Activated CD8-positive, alpha-beta memory T cell treated with anti-CD3 and anti-CD28 coated beads, Interleukin-2, amount 50 U/mL, for 1 hour (primary cell): ENCODE data around the gene PRCC.
A peak's percentile ranks its signal among the peaks of the same experiment; 100 is the strongest.

Experiments
- DNase-seq: peaks from one replicate; pipeline ENCODE4 v3.0.0-alpha.2; 2020; ENCODE audit errors: extremely low read depth

Gene PRCC

GRCh38 chr1:156813750-156814570 is 46.6 kb downstream of the PRCC start:
- peak; percentile 57 for DNase-seq

- no peak for DNase-seq
These were observed 47.4 kb downstream of the PRCC start for GRCh38 chr1:156814571-156815260.

DNA sequence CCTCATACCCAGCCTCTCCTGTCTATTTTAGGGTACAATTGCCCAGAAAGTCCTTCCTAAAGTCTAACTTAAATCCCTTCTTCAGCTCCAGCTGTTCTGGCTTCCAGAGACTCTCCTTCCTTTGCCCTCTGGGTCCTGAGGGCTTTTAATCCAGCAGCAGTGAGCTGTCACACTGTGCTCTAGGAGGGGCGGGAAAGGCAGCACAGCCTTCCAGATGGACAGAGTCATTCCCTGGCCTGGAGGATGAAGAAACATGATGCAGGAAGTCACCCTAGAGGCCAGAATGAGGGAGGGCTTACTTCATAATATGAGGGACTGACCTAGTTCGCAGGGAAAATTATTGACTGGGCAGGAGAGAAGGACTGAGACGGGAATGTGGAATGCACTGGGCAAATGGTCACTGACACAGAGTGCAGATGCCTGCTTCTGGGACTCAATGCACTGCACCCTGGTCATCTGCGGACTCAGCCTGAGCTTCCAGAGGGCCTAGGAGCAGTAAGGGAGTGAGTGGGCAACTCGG is 48.0 kb downstream of the PRCC start:
- DNase-seq = no peak

DNA sequence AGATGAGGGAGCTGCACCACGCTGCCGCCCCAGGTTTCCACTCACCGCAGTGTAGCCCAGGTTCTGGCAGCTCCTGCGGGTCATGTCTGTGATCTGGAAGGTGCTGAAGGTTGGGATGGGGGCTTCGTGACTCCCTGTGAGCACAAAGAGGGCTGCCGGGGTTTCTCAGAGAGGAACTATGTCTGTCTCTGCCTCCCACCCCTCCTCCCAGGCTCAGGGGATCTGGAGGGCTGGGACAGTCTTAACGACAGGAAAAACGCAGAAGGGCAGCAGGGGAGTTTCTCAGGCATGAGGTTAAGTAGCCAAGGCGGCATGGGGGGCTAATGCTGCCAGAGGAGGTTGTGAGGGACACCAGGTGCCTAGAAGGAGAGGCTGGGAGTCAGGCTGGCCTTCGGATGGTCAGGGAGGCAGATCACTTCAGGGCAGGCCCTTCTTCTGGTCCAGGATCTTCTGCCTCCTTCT is 48.7 kb downstream of the PRCC start:
- DNase-seq = no peak

- DNase-seq = peak; percentile 99
These were observed 49.4 kb downstream of the PRCC start, which contains the start of gene SH2D2A for GRCh38 chr1:156816561-156817328. Gene SH2D2A, minus strand, starts transcription at chr1:156816848. Its CDS starts 140 bp downstream, at chr1:156816708.

GRCh38 chr1:156821801-156822200 is 54.5 kb downstream of the PRCC start:
- DNase-seq = no peak

DNA sequence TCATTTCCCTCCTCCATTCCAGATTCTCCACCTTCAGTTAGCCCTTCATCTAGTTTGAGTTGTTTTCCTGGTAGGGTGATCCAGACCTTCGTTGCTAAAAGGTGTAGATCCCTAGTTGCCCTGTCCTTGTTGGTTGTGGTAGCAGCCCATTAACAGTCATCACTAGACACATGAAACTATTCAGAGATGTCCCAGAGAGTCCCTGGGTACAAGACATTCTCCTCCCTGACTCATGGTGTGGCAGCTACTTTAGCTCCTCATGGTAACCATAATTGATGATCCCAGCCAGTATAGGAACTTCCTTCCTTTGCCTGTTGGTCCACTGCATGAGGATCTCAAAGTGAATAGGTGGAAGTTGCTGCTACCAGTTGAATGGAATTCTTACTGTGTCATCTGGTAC is 55.3 kb downstream of the PRCC start:
- no peak for DNase-seq

- no peak for DNase-seq
These were observed 56.0 kb downstream of the PRCC start for GRCh38 chr1:156823210-156823790.

- DNase-seq = no peak
These were observed 59.3 kb downstream of the PRCC start for GRCh38 chr1:156826630-156827029.

DNA sequence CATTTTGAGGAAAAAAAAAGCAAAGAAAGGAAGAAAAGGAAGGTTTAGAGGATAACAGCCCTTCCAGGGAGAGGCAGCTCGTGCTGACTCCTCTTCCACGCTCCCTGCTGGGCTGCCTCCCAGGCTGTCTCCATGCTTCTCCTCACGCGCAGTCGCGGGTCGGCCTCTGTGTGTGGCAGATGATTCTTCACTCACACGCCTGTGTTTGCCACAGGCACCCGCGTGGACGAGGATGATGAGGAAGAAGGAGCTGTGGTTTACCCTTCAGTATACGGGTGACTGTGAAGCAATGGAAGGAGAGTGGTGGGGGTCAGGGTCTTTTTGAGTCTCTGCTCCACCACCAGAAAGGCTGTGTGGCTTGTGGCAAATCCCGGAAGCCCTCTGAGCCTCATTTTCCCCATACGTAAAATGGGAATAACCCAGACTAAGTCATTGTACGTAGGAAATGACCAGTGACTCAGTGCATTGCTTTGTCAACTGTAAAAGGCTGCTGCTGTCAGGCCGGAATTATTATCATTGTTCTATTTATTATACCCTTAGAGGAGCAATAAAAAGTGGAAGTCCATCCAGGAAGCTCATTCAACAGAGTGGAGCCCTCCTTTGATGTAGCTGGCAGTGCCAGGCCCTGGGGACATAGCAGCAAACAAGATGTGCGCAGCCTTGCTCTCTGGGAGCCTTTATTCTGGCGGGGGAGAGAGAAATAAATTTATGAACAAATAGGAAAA is 61.2 kb downstream of the PRCC start:
- DNase-seq = no peak

GRCh38 chr1:156832434-156832833 is 65.1 kb downstream of the PRCC start:
- no peak for DNase-seq

GRCh38 chr1:156833603-156834002 is 66.3 kb downstream of the PRCC start:
- no peak for DNase-seq

DNA sequence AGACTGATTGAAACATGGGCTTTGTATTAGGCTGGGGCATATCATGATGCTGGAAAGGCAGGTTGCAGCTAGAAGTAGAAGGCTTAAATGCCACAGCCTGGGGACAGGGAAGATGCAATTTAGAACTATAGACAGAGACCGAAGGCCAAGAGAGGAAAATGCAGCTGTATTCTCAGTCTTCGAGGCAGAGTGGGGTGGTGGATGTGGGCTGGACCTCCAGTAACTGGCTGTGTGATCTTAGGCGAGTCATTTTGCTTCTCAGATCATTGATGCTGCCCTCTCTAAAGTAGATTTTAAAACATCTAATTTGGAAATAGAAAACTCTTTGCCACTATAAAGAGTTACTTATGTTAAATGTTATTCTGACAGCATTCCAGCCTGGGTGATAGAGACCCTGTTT is 67.0 kb downstream of the PRCC start:
- DNase-seq = no peak

DNA sequence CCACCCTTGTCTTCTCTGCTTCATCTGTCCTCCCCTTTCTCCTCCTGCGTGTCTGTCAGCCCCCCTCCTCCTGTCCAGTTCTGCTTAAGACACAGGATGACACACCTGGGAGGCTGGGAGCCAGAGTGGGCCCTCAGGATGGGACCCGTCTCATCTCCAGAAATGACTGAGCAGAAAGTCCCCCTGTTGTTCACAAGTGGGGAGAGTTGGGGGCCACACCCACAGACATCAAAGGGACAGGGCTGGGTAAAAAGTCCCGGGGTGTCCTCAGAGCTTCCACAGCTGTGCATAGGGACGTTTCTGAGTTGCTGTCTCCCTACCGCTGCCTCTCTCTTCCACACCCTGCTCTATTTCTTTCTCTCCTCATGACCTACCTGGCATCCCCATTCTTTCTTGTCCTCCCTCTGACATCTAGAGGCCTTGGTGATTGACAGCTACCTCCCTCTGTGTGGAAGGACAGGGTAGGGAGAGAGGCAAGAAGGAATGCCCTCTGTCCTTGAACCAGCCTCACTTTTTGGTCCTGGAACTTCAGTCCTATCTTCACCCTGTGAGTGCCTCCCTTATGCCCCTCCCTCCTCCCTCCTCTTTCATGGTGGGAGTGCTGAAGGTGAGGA is 68.8 kb downstream of the PRCC start:
- DNase-seq = no peak

- DNase-seq = no peak
These were observed 69.6 kb downstream of the PRCC start for GRCh38 chr1:156836892-156837291.

DNA sequence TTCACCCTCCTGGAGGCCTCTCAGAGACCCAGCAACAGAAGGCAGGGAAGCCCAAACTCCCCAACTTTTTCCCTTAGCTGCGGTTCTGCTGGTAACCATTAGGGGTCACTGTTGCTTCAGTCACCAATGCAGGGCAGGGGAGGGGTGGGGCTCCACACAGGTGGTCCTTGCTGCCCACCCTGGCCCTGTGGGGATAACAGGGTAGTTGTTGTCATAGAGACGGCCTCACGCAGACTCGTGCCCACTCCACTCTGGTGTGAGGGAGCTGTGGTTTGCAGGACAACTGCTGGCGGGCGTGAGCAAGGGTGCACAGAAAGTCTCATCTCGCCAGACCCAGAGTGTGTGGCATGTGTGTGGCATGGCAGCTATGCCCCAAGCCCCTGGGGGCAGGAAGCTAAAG is 71.6 kb downstream of the PRCC start:
- no peak for DNase-seq

DNA sequence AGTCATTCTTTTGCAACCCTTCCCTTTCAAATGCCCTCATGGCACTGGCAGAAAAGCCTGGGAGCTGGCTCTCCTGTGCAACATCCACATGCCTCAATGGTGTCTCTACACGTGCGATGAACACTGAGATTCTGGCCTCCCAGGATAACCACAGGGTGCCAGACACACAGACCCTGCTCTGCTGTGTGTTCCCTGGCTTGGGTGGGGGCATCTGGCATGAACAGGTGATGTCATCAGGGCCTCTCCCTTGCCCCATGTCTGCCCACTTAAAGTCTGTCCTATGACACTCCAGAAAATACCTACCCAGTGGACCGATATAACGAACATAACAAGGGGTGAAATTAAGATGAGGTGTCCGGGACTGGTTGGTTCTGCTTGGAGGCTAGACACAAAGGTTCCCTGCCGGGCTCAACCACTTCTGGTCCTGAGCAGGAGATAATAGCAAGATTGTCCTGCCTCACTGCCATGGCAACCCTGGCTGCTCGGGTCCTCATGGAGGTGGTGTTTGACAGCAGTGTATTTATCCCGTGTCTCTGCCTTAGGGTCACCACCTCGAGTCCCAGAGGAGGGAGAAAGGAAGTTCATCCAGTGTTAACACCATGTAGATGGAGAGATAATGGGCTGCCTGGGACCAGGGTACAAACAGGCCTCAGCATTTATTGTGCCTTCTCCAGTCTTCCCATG is 72.2 kb downstream of the PRCC start:
- DNase-seq = no peak

GRCh38 chr1:156840186-156840897 is 73.0 kb downstream of the PRCC start:
- DNase-seq = no peak

GRCh38 chr1:156840898-156841279 is 73.6 kb downstream of the PRCC start:
- DNase-seq = no peak
